8988T (cell line): ENCODE measurements around the gene OR8G5.

Experiments used
- DNase-seq: peaks from one replicate; pipeline ENCODE4 v3.0.0; 2011

Gene OR8G5

GRCh38 chr11:124296016-124296415 is 39.8 kb downstream of the OR8G5 start:
- no peak for DNase-seq

DNA sequence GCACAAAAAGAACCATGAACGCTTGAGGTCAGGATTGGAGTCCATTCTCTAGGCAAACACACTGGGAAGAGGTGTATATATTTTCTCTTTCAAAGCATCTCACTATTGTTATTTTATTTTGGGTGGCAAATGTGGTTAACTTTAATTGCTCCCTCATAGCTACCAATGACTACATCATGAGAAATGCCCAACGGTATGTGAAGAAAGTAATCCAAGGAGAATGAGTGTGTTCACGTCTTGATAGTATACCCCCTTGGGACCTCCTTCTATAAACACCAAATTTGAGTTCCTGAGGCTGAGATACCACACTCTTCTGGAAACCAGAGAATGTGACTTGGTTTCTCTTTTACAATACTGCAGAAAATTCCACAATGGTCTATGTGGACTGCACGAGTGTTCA is 41.7 kb downstream of the OR8G5 start:
- DNase-seq = no peak

GRCh38 chr11:124301548-124301947 is 45.4 kb downstream of the OR8G5 start:
- no peak for DNase-seq

DNA sequence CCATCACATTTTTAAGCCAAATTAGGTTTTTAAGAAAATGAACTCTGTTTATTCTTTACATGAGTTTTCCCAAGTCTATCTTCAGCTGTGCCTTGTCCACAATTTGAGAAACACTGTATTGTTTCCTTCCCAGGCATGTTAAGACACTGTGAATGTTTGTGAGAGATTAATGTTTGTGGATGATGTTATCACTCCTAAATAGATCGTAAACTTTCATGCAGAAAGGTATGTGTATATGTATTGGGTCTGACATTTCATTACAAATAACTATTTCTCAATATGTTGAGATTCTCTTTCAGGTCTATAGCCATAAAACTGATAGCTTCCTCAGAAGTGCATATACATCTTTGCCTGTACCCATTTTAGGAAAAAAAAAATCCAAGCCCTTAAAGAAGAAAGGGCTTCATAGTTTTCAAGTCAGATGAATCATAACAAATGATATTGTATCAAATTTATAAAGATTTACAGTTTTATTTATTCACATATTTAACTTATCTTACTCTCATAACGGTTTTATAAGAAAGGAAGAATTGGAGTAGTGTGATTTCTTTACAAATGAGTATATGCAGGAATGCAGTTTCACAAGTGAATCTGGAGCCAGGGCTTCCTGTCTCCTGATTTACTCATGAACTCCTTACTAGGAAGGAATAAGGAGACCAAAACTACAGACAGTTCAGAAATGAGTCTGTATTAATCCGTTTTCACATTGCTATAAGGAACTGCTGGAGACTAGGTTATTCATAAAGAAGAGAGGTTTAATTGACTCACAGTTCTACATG is 46.4 kb downstream of the OR8G5 start:
- DNase-seq = no peak

GRCh38 chr11:124307093-124307492 is 50.9 kb downstream of the OR8G5 start:
- no peak for DNase-seq

DNA sequence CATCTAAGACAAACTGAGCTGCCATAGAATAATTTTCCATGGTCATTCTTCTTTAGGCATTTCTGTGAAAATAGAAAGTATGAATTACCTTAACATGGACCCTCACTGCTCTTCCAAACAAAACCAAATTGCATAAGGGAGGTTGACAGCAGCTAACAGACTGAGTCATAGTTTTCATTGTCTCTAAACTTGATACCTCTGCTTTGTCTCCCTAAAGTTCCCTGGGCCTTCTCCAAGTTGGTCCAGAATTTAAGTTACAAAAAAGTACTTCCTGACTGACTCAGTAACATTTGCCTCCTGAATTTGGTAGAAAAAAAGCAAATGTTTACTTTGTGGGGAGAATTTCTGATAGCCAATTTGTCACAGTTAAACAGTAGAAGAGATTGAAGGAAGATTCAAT is 54.5 kb downstream of the OR8G5 start:
- no peak for DNase-seq

- no peak for DNase-seq
Measured at GRCh38 chr11:124311269-124311668, 55.1 kb downstream of the OR8G5 start.

DNA sequence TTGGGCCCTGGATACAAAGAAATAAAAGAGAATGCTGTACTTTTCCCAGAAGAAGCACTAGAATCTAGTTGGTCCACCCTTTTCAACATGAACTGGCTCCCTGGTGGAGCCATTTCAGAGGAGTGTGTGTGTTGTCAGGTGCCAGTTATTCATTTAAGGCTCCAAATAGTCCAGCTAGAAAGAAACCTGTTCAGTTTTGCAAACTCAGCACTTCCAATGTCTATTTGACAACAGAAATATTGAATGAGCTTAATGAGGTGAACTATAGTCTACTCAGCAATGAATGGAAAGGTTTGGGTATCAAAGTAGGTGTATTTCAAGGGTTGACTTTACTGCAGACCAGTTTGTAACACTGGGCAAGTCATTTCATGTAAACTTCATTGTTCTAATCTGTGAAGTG is 55.5 kb downstream of the OR8G5 start:
- DNase-seq = no peak

- DNase-seq = no peak
Measured at GRCh38 chr11:124313131-124313530, 57.0 kb downstream of the OR8G5 start.

DNA sequence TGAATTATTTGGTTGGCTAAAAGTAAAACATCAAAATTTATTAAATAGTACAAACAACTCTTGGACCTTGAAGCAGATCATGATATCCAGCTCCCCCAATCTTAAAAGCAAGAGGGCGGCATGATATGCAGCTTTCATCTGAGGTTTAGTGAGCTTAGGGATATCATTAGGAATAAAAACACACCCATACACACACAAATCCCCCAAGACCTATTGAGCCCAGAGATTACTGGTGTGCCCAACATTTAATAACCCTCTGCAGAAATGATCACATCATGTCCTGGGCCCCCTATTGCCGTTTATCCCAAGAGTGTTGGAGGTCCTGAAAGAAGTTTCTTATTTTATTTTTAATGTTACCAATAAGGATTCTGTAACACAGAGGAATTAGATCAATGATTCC is 57.7 kb downstream of the OR8G5 start, which contains the start of gene OR8D1:
TSS of gene OR8D1 (minus strand) at position 101 of the 400 bp plus-strand sequence. CDS start 3,183 bp downstream, outside the sequence.
- no peak for DNase-seq

DNA sequence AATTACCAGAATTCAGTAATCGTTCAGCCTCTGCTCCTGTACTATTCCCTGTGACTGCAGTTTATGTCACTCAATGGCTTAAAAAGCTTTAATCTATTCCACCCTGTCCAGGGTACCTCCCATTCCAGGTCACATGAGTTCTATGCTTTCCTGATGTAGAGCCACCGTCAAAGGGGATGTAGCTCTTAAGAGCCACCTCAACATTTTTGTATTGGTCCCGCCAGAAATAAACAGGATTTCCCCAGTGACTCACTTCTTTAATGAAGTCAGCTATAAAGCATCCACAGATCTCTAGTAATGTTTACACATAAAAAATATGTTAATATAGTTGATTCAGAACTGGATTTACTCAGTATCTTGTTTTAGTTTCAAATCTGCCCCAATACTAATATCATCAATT is 58.9 kb downstream of the OR8G5 start:
- no peak for DNase-seq
